Measurements from ENCODE around the gene SNRNP35. TPM values are rescaled to one million over a fixed set of nuclear protein-coding genes. Genes with fewer than 3 reads are reported as not detected.

SNRNP35 gene
- total and polyA plus RNA-seq, 3 donors from 2014 or later, result 16.5 to 32.0 (median 31.7) TPM

- H3K4me1 ChIP-seq, result no peaks in the 10 kb centered on the region
- intact Hi-C loops (cut with DNase I; ENCODE audit: low total_unique reads), result no loop called here
- H3K4me3 ChIP-seq, result no peak overlapping the region
- H3K27me3 ChIP-seq, result no peaks in the 10 kb centered on the region
- 90 to 92% methylated on average over 16 of the region's 16 CpGs for WGBS, 2 donors
- no peak overlapping the region for H3K27ac ChIP-seq
- H3K9me3 ChIP-seq, result no peaks in the 10 kb centered on the region
- no peak for DNase-seq
- no peaks in the 10 kb centered on the region for H3K36me3 ChIP-seq (ENCODE audit: low read depth, missing control alignments)
- TF ChIP-seq CTCF (IDR thresholded peaks at IDR 0.05) (no peak), POLR2A (IDR thresholded peaks at IDR 0.05) (no peak)
Measured at GRCh38 chr12:123499332-123499731, 41.4 kb downstream of the SNRNP35 start.

GRCh38 chr12:123502163-123502704 is 44.3 kb downstream of the SNRNP35 start:
- Histone ChIP-seq H3K27me3 (no peaks in the 10 kb centered on the region), H3K4me3 (no peak overlapping the region), H3K27ac (no peak overlapping the region), H3K9me3 (no peaks in the 10 kb centered on the region), H3K4me1 (no peaks in the 10 kb centered on the region), H3K36me3 (ENCODE audit: low read depth, missing control alignments) (no peaks in the 10 kb centered on the region)
- WGBS, 2 donors, result 92% methylated on average over 12 of the region's 12 CpGs
- intact Hi-C loops (cut with DNase I; ENCODE audit: low total_unique reads), result no loop called here
- DNase-seq, result no peak
- TF ChIP-seq CTCF (IDR thresholded peaks at IDR 0.05) (no peak), POLR2A (IDR thresholded peaks at IDR 0.05) (no peak)

- Histone ChIP-seq H3K27me3 (no peaks in the 10 kb centered on the region), H3K27ac (no peak overlapping the region), H3K9me3 (no peaks in the 10 kb centered on the region), H3K4me3 (no peak overlapping the region), H3K36me3 (ENCODE audit: low read depth, missing control alignments) (no peaks in the 10 kb centered on the region), H3K4me1 (peaks cover 5% of the 10 kb centered on the region)
- intact Hi-C loops (cut with DNase I; ENCODE audit: low total_unique reads), result no loop called here
- 95% methylated on average over 15 to 17 of the region's 17 CpGs for WGBS, 2 donors
- TF ChIP-seq POLR2A (IDR thresholded peaks at IDR 0.05), result no peak
- no peak for TF ChIP-seq CTCF (IDR thresholded peaks at IDR 0.05)
- no peak for DNase-seq
Measured at GRCh38 chr12:123506059-123506842, 48.3 kb downstream of the SNRNP35 start.

- Histone ChIP-seq H3K4me1 (peaks cover 5% of the 10 kb centered on the region), H3K4me3 (no peak overlapping the region), H3K27me3 (no peaks in the 10 kb centered on the region), H3K9me3 (no peaks in the 10 kb centered on the region), H3K36me3 (ENCODE audit: low read depth, missing control alignments) (no peaks in the 10 kb centered on the region), H3K27ac (no peak overlapping the region)
- 98% methylated on average over 5 to 6 of the region's 6 CpGs for WGBS, 2 donors
- intact Hi-C loops (cut with DNase I; ENCODE audit: low total_unique reads), result no loop called here
- no peak for DNase-seq
- TF ChIP-seq CTCF (IDR thresholded peaks at IDR 0.05), result no peak
Measured at GRCh38 chr12:123506843-123507236, 48.9 kb downstream of the SNRNP35 start.

All from testis (tissue), 3 donors.